SK-N-SH treated with all-trans-retinoic acid at 6 μM for 48 hours (cell line): ENCODE results near the gene PTX3.

Experiments used
- ARNTL ChIP-seq: fragments of 450-650 bp; formaldehyde crosslinking; IDR thresholded peaks from 2 replicates; pipeline ENCODE4 v1.5.0; 2020; ENCODE audit warnings: low read depth, mild to moderate bottlenecking, moderate library complexity, borderline replicate concordance
- CSDC2 ChIP-seq: fragments of 250-450 bp; sonication (Bioruptor Pico); IDR thresholded peaks from 2 replicates; pipeline ENCODE4 v1.5.0; 2020; ENCODE audit warnings: mild to moderate bottlenecking, moderate library complexity
- ESRRG ChIP-seq: fragments of 250-450 bp; sonication (Bioruptor Pico); IDR thresholded peaks from 2 replicates; pipeline ENCODE4 v1.6.1; 2021; ENCODE audit warnings: mild to moderate bottlenecking
- GLIS3 ChIP-seq: fragments of 250-450 bp; sonication (Bioruptor Pico); IDR thresholded peaks from 2 replicates; pipeline ENCODE4 v1.5.0; 2020; ENCODE audit warnings: mild to moderate bottlenecking, moderate library complexity
- ISL1 ChIP-seq: fragments of 250-450 bp; sonication (Bioruptor Pico); IDR thresholded peaks from 2 replicates; pipeline ENCODE4 v2.1.2; 2022; ENCODE audit warnings: mild to moderate bottlenecking, moderate library complexity
- OSR1 ChIP-seq: fragments of 250-450 bp; sonication (Bioruptor Pico); IDR thresholded peaks from 2 replicates; pipeline ENCODE4 v1.8.0; 2022; ENCODE audit warnings: moderate library complexity, mild to moderate bottlenecking, inconsistent platforms
- RARB ChIP-seq: fragments of 250-450 bp; sonication (Bioruptor Pico); IDR thresholded peaks from 2 replicates; pipeline ENCODE4 v1.8.0; 2021; ENCODE audit warnings: mild to moderate bottlenecking, moderate library complexity
- SNAI2 ChIP-seq: fragments of 250-450 bp; sonication (Bioruptor Pico); IDR thresholded peaks from 2 replicates; pipeline ENCODE4 v1.5.0; 2020; ENCODE audit warnings: mild to moderate bottlenecking, moderate library complexity
- TOX ChIP-seq: fragments of 250-450 bp; sonication (Bioruptor Pico); IDR thresholded peaks from 2 replicates; pipeline ENCODE4 v1.8.0; 2021; ENCODE audit warnings: mild to moderate bottlenecking, moderate library complexity, borderline replicate concordance
- ZC3H10 ChIP-seq: fragments of 250-450 bp; sonication (Bioruptor Pico); IDR thresholded peaks from 2 replicates; pipeline ENCODE4 v1.5.1; 2021; ENCODE audit warnings: mild to moderate bottlenecking, moderate library complexity
- ZFP3 ChIP-seq: fragments of 250-450 bp; sonication (Bioruptor Pico); IDR thresholded peaks from 2 replicates; pipeline ENCODE4 v1.5.0; 2020; ENCODE audit warnings: mild to moderate bottlenecking, moderate library complexity
- TF ChIP-seq, protein P1 (sequence below): fragments of 250-450 bp; sonication (Bioruptor Pico); IDR thresholded peaks from 2 replicates; pipeline ENCODE4 v1.8.0; 2020; ENCODE audit warnings: mild to moderate bottlenecking, moderate library complexity, borderline replicate concordance
- TF ChIP-seq, protein P2 (sequence below): fragments of 250-450 bp; sonication (Bioruptor Pico); IDR thresholded peaks from 2 replicates; pipeline ENCODE4 v1.8.0; 2021; ENCODE audit warnings: low read depth, mild to moderate bottlenecking, moderate library complexity, borderline replicate concordance

DNA sequence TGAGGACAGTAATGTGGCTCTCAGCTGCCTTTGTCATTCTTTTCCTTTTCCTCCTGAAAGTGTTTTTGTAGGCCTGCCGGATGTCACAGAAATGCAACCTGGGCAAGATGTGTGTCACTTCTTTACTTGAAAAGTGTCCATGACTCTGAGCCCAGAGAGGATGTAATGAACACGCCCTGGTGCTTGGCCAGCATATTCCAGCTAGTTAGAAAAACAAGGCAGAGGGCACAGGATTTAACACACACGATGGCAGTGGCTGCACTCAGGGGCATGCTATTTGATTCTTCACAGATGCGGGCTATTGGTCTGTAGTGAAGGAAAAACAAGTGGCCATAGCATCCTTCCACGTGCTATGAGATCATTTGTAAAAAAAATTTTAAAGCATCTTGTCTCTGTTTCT lies 30.3 kb upstream of the PTX3 start:
- TF ChIP-seq RARB (CRISPR knock-in tag): no peak
- TF ChIP-seq ZC3H10 (CRISPR knock-in tag): no peak
- no peak for TF ChIP-seq ISL1 (CRISPR knock-in tag)
- TF ChIP-seq ARNTL (CRISPR knock-in tag): no peak
- TF ChIP-seq, protein P1, sequence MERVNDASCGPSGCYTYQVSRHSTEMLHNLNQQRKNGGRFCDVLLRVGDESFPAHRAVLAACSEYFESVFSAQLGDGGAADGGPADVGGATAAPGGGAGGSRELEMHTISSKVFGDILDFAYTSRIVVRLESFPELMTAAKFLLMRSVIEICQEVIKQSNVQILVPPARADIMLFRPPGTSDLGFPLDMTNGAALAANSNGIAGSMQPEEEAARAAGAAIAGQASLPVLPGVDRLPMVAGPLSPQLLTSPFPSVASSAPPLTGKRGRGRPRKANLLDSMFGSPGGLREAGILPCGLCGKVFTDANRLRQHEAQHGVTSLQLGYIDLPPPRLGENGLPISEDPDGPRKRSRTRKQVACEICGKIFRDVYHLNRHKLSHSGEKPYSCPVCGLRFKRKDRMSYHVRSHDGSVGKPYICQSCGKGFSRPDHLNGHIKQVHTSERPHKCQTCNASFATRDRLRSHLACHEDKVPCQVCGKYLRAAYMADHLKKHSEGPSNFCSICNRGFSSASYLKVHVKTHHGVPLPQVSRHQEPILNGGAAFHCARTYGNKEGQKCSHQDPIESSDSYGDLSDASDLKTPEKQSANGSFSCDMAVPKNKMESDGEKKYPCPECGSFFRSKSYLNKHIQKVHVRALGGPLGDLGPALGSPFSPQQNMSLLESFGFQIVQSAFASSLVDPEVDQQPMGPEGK (CRISPR knock-in tag): no peak
- TF ChIP-seq SNAI2 (CRISPR knock-in tag): no peak
- TF ChIP-seq ESRRG (CRISPR knock-in tag): no peak
- no peak for TF ChIP-seq ZFP3 (CRISPR knock-in tag)
- no peak for TF ChIP-seq GLIS3 (CRISPR knock-in tag)
- TF ChIP-seq OSR1 (CRISPR knock-in tag): no peak
- TF ChIP-seq, protein P2, sequence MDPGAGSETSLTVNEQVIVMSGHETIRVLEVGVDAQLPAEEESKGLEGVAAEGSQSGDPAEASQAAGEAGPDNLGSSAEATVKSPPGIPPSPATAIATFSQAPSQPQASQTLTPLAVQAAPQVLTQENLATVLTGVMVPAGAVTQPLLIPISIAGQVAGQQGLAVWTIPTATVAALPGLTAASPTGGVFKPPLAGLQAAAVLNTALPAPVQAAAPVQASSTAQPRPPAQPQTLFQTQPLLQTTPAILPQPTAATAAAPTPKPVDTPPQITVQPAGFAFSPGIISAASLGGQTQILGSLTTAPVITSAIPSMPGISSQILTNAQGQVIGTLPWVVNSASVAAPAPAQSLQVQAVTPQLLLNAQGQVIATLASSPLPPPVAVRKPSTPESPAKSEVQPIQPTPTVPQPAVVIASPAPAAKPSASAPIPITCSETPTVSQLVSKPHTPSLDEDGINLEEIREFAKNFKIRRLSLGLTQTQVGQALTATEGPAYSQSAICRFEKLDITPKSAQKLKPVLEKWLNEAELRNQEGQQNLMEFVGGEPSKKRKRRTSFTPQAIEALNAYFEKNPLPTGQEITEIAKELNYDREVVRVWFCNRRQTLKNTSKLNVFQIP (CRISPR knock-in tag): no peak
- no peak for TF ChIP-seq CSDC2 (CRISPR knock-in tag)
- TF ChIP-seq TOX (CRISPR knock-in tag): no peak
